Cardiac fibroblast (primary cell): ENCODE measurements around the gene PAEP.
A peak's percentile ranks its signal among the peaks of the same experiment; 100 is the strongest.
"Not testable (repeated sequence)": the region's sequence is repeated elsewhere in the genome, so short reads cannot be mapped to it uniquely, and the experiment has no call there.

Source experiments
- DNase-seq, 2 donors: peaks; one replicate each; pipeline versions ENCODE4 v3.0.0 to v3.0.0-alpha.2; 2010; ENCODE audit warnings: low read depth in 2 of 2
- H3K4me3 ChIP-seq, 2 donors: replicated peaks in 1 of 2; 1 replicate in 1 of 2; 2 replicates in 1 of 2; pipeline ENCODE4 v1.5.1; 2011; ENCODE audit warnings: low read depth in 2 of 2, low read length in 2 of 2, mild to moderate bottlenecking in 2 of 2, moderate library complexity in 1 of 2
- CTCF ChIP-seq: IDR thresholded peaks from one replicate; pipeline ENCODE4 v1.5.1; 2011; ENCODE audit warnings: low read depth, mild to moderate bottlenecking, low read length, inconsistent platforms

PAEP gene

GRCh38 chr9:135530146-135530545 lies 31.4 kb upstream of the PAEP start:
- TF ChIP-seq CTCF = no peak
- DNase-seq = no peak
- H3K4me3 ChIP-seq = no peak overlapping the region

- H3K4me3 ChIP-seq = no peak overlapping the region
- no peak for TF ChIP-seq CTCF
- no peak for DNase-seq
Observed at GRCh38 chr9:135531096-135531495, 30.5 kb upstream of the PAEP start.

GRCh38 chr9:135533113-135533512 lies 28.4 kb upstream of the PAEP start:
- DNase-seq = no peak
- no peak for TF ChIP-seq CTCF
- H3K4me3 ChIP-seq = no peak overlapping the region

- no peak overlapping the region for H3K4me3 ChIP-seq
- TF ChIP-seq CTCF = no peak
- no peak for DNase-seq
Observed at GRCh38 chr9:135533674-135534073, 27.9 kb upstream of the PAEP start.

- not testable (repeated sequence) for DNase-seq, H3K4me3 ChIP-seq
Observed at GRCh38 chr9:135534192-135534711, 27.3 kb upstream of the PAEP start.

GRCh38 chr9:135534826-135535225 lies 26.7 kb upstream of the PAEP start:
- DNase-seq, H3K4me3 ChIP-seq: not testable (repeated sequence)

GRCh38 chr9:135535631-135536030 lies 25.9 kb upstream of the PAEP start:
- not testable (repeated sequence) for DNase-seq

GRCh38 chr9:135536216-135536615 lies 25.3 kb upstream of the PAEP start:
- TF ChIP-seq CTCF = no peak
- DNase-seq = peak; percentile 47 to 58
- H3K4me3 ChIP-seq = no peak overlapping the region

More at GRCh38 chr9:135535631-135536030, 25.9 kb upstream of the PAEP start:
- H3K4me3 ChIP-seq = not testable (repeated sequence)

GRCh38 chr9:135543262-135543894 lies 18.2 kb upstream of the PAEP start:
- H3K4me3 ChIP-seq = not testable (repeated sequence)
- peak; percentile 54 to 63 for DNase-seq
